Heart right ventricle (tissue), 16 donors: ENCODE measurements around the gene RUNX3. TPM values are rescaled to one million over a fixed set of nuclear protein-coding genes. Genes with fewer than 3 reads are reported as not detected.

Source experiments
- ATAC-seq, 8 donors: fragments of 200-7000 bp; cut with Tn5 transposase; one replicate each; pipeline ENCODE4 v1.9.1; 2020; ENCODE audit warnings: mild to moderate bottlenecking in 8 of 8, moderate library complexity in 8 of 8, moderate number of reproducible peaks in 1 of 8
- DNase-seq, 2 donors: peaks; one replicate each; pipeline ENCODE4 v3.0.0-alpha.2; 2020
- H3K27ac ChIP-seq, 10 donors: fragments of 200-600 bp; sonication (generic) in 2 of 10; one replicate each; pipeline versions ENCODE4 v1.5.0 to v1.8.0; 2020 to 2022; ENCODE audit warnings: mild to moderate bottlenecking in 3 of 10
- H3K27me3 ChIP-seq, 7 donors: fragments of 200-600 bp; one replicate each; pipeline ENCODE4 v1.8.0; 2021 to 2022; ENCODE audit warnings: mild to moderate bottlenecking in 2 of 7
- H3K36me3 ChIP-seq, 9 donors: fragments of 200-600 bp; sonication (generic) in 1 of 9; one replicate each; pipeline versions ENCODE4 v1.5.0 to v1.8.0; 2020 to 2022; ENCODE audit warnings: mild to moderate bottlenecking in 2 of 9
- H3K4me1 ChIP-seq, 9 donors: fragments of 200-600 bp; sonication (generic) in 1 of 9; one replicate each; pipeline versions ENCODE4 v1.5.0 to v1.8.0; 2020 to 2022; ENCODE audit warnings: mild to moderate bottlenecking in 4 of 9
- H3K4me3 ChIP-seq, 10 donors: fragments of 200-600 bp; sonication (generic) in 2 of 10; one replicate each; pipeline versions ENCODE4 v1.5.0 to v1.8.0; 2020 to 2022; ENCODE audit warnings: mild to moderate bottlenecking in 7 of 10, moderate library complexity in 2 of 10
- H3K9me3 ChIP-seq, 11 donors: fragments of 200-600 bp in 10 of 11; sonication (generic) in 2 of 11; one replicate each; pipeline versions ENCODE4 v1.5.0 to v1.8.0; 2013 to 2022; ENCODE audit warnings: mild to moderate bottlenecking in 2 of 11, control low read depth in 1 of 11, moderate library complexity in 1 of 11
- CTCF ChIP-seq, 9 donors: fragments of 200-600 bp; sonication (generic) in 2 of 9; IDR thresholded peaks; one replicate each; pipeline versions ENCODE4 v1.5.0 to v1.8.0; 2021 to 2022; ENCODE audit warnings: antibody characterized with exemption in 9 of 9, mild to moderate bottlenecking in 5 of 9, moderate library complexity in 1 of 9
- whole genome bisulfite sequencing, 2 donors: extraction: QIAGEN DNeasy Blood & Tissue Kit; methylation state at CpG; one replicate each; pipeline ENCODE4 v1.1.7; 2013; ENCODE audit warnings: inconsistent platforms in 1 of 2; 5-methylcytosine and 5-hydroxymethylcytosine counted together
- intact Hi-C, 10 donors: fragments of 100-400 bp; cut with DNase I; formaldehyde crosslinking; loops; one replicate each; pipeline versions ENCODE4 v1.11.1 to v1.14.2; 2022
- polyA plus RNA-seq, 2 donors: library from polyadenylated mRNA; stranded (reverse); fragments of 200-250 nt; gene quantifications; one replicate each; pipeline ENCODE4 v1.2.3, GENCODE V29; 2013
- total RNA-seq, 10 donors: library from RNA; stranded (reverse); fragmentation: NEBNext Ultra II Directional in 3 of 10; extraction: Animal tissue kit (Norgen Biotek cat#: 25700) in 3 of 10; gene quantifications; one replicate each; pipeline versions ENCODE4 v1.2.1 to v1.2.4, GENCODE V29; 2021 to 2023
- donor health status: Arrhythmogenic right ventricular cardiomyopathy.
- donor health status: ischemic (EF 13 %, LVEDD 7.1; RV severe dilation, severe dysfunction).
- donor health status: healthy with polysubstance abuse.
- donor health status: DM: no; HTN: yes; CAD: no.
- donor health status: DM: no; HTN: no; CAD: no.
- donor health status: ischemic (EF 25% LVEDD 6.9; RV normal size, moderate dysfunction).
- donor health status: ischemic (EF 25% LVEDD 5.7; RV mildly dilated, moderate dysfunction).
- donor health status: healthy.
- donor health status: DM: yes; HTN: yes; CAD: no.
- donor health status: Ischemic cardiomyopathy.
- donor health status: ischemic (EF 35%, LVEDD 5.7; RV mildly dilated, moderate dysfunction).
- donor health status: nonischemic (EF 11% LVEDD 7.7; RV severe dilation, severe dysfunction).
- donor health status: DM: yes; HTN: yes; CAD: no.
- donor health status: PGD.
- donor health status: ischemic (EF 29% LVEDD 5.4; RV normal size, mild dysfunction).
- donor health status: nonischemic (EF 23%, LVEDD 6.1; RV moderate dilation, normal function).

The RUNX3 gene
- total and polyA plus RNA-seq, 12 donors = 0.07 to 5.9 (median 0.38) TPM

GRCh38 chr1:24865168-24865567, 64.9 kb downstream of the RUNX3 start:
- Histone ChIP-seq H3K27ac (no peak overlapping the region), H3K9me3 (no peaks in the 10 kb centered on the region), H3K27me3 (peaks cover 0 to 73% (median 59%) of the 10 kb centered on the region in 7 donors), H3K36me3 (no peaks in the 10 kb centered on the region), H3K4me3 (no peak overlapping the region), H3K4me1 (no peaks in the 10 kb centered on the region)
- DNase-seq (no peak), ATAC-seq (no peak)
- intact Hi-C loops = no loop called here
- TF ChIP-seq CTCF (IDR thresholded peaks at IDR 0.05) = no peak
- WGBS, 2 donors = 73 to 86% methylated on average over 7 of the region's 7 CpGs

- no peak for TF ChIP-seq CTCF (IDR thresholded peaks at IDR 0.05)
- Histone ChIP-seq H3K4me3 (no peak overlapping the region), H3K36me3 (no peaks in the 10 kb centered on the region), H3K4me1 (no peaks in the 10 kb centered on the region), H3K27ac (no peak overlapping the region), H3K9me3 (no peaks in the 10 kb centered on the region), H3K27me3 (peaks cover 0 to 71% (median 60%) of the 10 kb centered on the region in 7 donors)
- WGBS, 2 donors = 50 to 60% methylated on average over 8 of the region's 8 CpGs
- no peak for ATAC-seq
- intact Hi-C loops = loop anchor here in 1 of 10 donors (5.0 kb wide), 2 partner anchors 48 to 338 kb away; no protein-coding TSS in a partner anchor
- no peak for DNase-seq
These were observed 65.7 kb downstream of the RUNX3 start for GRCh38 chr1:24864370-24864777.

- Histone ChIP-seq H3K4me1 (no peaks in the 10 kb centered on the region), H3K4me3 (no peak overlapping the region), H3K27ac (no peak overlapping the region), H3K27me3 (peaks cover 0 to 66% (median 64%) of the 10 kb centered on the region in 7 donors), H3K9me3 (no peaks in the 10 kb centered on the region), H3K36me3 (no peaks in the 10 kb centered on the region)
- ATAC-seq (no peak), DNase-seq (no peak)
- no peak for TF ChIP-seq CTCF (IDR thresholded peaks at IDR 0.05)
- intact Hi-C loops = loop anchor here in 1 of 10 donors (5.0 kb wide), 2 partner anchors 49 to 339 kb away; no protein-coding TSS in a partner anchor
- 88 to 89% methylated on average over 12 of the region's 12 CpGs for WGBS, 2 donors
These were observed 67.1 kb downstream of the RUNX3 start for GRCh38 chr1:24862775-24863483.

DNA sequence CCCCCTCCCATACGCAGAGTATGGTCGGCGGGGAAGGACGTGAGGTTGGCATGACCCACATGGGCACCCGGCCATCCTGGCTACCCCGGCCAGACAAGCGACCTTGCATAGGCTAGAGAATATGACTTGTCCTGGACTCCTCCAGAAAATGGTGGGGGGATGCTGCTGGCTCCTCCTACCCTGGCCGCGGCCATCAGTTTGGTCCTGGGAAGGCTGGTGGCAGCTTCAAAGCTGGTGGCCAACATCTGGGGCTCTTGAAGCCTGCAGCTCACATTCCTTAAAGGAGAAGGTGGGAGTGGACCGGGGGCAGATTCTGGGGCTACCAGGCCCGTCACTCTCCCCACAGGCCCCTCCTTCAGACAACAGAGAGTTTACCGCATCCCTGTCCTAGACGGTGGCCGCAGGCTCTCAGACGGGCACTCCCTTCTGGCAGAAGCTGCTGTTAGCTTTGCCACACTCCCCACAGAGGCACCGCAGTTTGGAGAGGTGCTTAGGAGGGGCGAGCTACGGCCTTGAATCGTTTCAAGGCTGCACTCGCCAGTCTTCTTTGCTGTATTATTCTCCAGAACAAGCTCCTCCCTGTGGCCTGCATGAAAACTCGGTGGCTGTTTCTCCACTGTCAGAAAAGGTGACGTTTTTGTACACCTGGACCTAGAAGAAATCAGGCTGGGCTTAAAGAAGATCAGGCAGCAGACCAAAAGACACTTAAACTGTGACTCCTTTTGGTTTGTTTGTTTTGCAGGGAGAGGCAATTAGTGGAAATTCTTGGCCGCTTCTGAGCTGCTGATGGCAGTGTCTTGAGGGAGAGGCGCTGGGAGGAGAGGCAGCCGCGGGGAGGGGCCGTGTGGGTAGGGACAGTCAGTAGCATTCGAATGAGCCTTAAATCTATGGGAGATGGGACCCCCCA, 68.0 kb downstream of the RUNX3 start:
- H3K27me3 ChIP-seq = peaks cover 0 to 64% (median 58%) of the 10 kb centered on the region in 7 donors
- H3K27ac ChIP-seq = no peak overlapping the region
- ATAC-seq = no peak
- no peak for TF ChIP-seq CTCF (IDR thresholded peaks at IDR 0.05)
- intact Hi-C loops = loop anchor here in 1 of 10 donors (5.0 kb wide), 2 partner anchors 50 to 340 kb away; no protein-coding TSS in a partner anchor
- DNase-seq = no peak
- H3K36me3 ChIP-seq = no peaks in the 10 kb centered on the region
- no peaks in the 10 kb centered on the region for H3K4me1 ChIP-seq
- WGBS, 2 donors = 61 to 65% methylated on average over 28 of the region's 28 CpGs
- no peaks in the 10 kb centered on the region for H3K9me3 ChIP-seq
- H3K4me3 ChIP-seq = no peak overlapping the region
